ENCODE measurements around the gene COP1. TPM values are rescaled to one million over a fixed set of nuclear protein-coding genes. Genes with fewer than 3 reads are reported as not detected.

The COP1 gene
- total RNA-seq, 1 donor from 2014 or later: 39.1 TPM

- H3K27me3 Mint-ChIP-seq (ENCODE audit: unreplicated experiment): no peaks in the 10 kb centered on the region
- peaks cover 5% of the 10 kb centered on the region for H3K4me1 Mint-ChIP-seq (ENCODE audit: unreplicated experiment)
- TF ChIP-seq CTCF (IDR thresholded peaks at IDR 0.05): peak; percentile 77
- DNase-seq (ENCODE audit: extremely low spot score, unreplicated experiment): no peak
- no peak overlapping the region for H3K27ac Mint-ChIP-seq (ENCODE audit: unreplicated experiment)
- peaks cover 25% of the 10 kb centered on the region for H3K9me3 Mint-ChIP-seq (ENCODE audit: unreplicated experiment)
- peaks cover 26% of the 10 kb centered on the region for H3K36me3 Mint-ChIP-seq (ENCODE audit: unreplicated experiment)
- no peak overlapping the region for H3K4me3 Mint-ChIP-seq (ENCODE audit: unreplicated experiment)
These were observed 133.4 kb downstream of the COP1 start for GRCh38 chr1:176073524-176074157.

- Mint-ChIP-seq H3K9me3 (ENCODE audit: unreplicated experiment) (no peaks in the 10 kb centered on the region), H3K4me3 (ENCODE audit: unreplicated experiment) (no peak overlapping the region)
- TF ChIP-seq CTCF (IDR thresholded peaks at IDR 0.05): no peak
These were observed 138.2 kb downstream of the COP1 start for GRCh38 chr1:176068901-176069300.

GRCh38 chr1:176068256-176068655, 138.8 kb downstream of the COP1 start:
- Mint-ChIP-seq H3K36me3 (ENCODE audit: unreplicated experiment) (peaks cover 6% of the 10 kb centered on the region), H3K9me3 (ENCODE audit: unreplicated experiment) (no peaks in the 10 kb centered on the region), H3K27me3 (ENCODE audit: unreplicated experiment) (no peaks in the 10 kb centered on the region), H3K4me3 (ENCODE audit: unreplicated experiment) (no peak overlapping the region), H3K4me1 (ENCODE audit: unreplicated experiment) (no peaks in the 10 kb centered on the region), H3K27ac (ENCODE audit: unreplicated experiment) (no peak overlapping the region)
- no peak for DNase-seq (ENCODE audit: extremely low spot score, unreplicated experiment)
- no peak for TF ChIP-seq CTCF (IDR thresholded peaks at IDR 0.05)

More at GRCh38 chr1:176068901-176069300, 138.2 kb downstream of the COP1 start:
- no peak for DNase-seq (ENCODE audit: extremely low spot score, unreplicated experiment)
- Mint-ChIP-seq H3K4me1 (ENCODE audit: unreplicated experiment) (peaks cover 2% of the 10 kb centered on the region), H3K36me3 (ENCODE audit: unreplicated experiment) (peaks cover 6% of the 10 kb centered on the region), H3K27me3 (ENCODE audit: unreplicated experiment) (no peaks in the 10 kb centered on the region), H3K27ac (ENCODE audit: unreplicated experiment) (no peak overlapping the region)

GRCh38 chr1:176066709-176067108, 140.4 kb downstream of the COP1 start:
- Mint-ChIP-seq H3K36me3 (ENCODE audit: unreplicated experiment) (peaks cover 8% of the 10 kb centered on the region), H3K27ac (ENCODE audit: unreplicated experiment) (no peak overlapping the region), H3K27me3 (ENCODE audit: unreplicated experiment) (no peaks in the 10 kb centered on the region), H3K4me1 (ENCODE audit: unreplicated experiment) (no peaks in the 10 kb centered on the region), H3K9me3 (ENCODE audit: unreplicated experiment) (no peaks in the 10 kb centered on the region), H3K4me3 (ENCODE audit: unreplicated experiment) (no peak overlapping the region)
- no peak for DNase-seq (ENCODE audit: extremely low spot score, unreplicated experiment)
- no peak for TF ChIP-seq CTCF (IDR thresholded peaks at IDR 0.05)

- DNase-seq (ENCODE audit: extremely low spot score, unreplicated experiment): no peak
- Mint-ChIP-seq H3K27me3 (ENCODE audit: unreplicated experiment) (no peaks in the 10 kb centered on the region), H3K4me1 (ENCODE audit: unreplicated experiment) (peaks cover 5% of the 10 kb centered on the region), H3K27ac (ENCODE audit: unreplicated experiment) (no peak overlapping the region), H3K4me3 (ENCODE audit: unreplicated experiment) (no peak overlapping the region), H3K36me3 (ENCODE audit: unreplicated experiment) (peaks cover 4% of the 10 kb centered on the region), H3K9me3 (ENCODE audit: unreplicated experiment) (no peaks in the 10 kb centered on the region)
- TF ChIP-seq CTCF (IDR thresholded peaks at IDR 0.05): no peak
These were observed 148.4 kb downstream of the COP1 start for GRCh38 chr1:176058686-176059085.

Data from osteocyte (in vitro differentiated cells).